Gastroesophageal sphincter (tissue), 4 donors: Measurements from ENCODE around the gene DOCK9. TPM values are rescaled to one million over a fixed set of nuclear protein-coding genes. Genes with fewer than 3 reads are reported as not detected.

Experiments used
- ATAC-seq: fragments of 150-250 bp; one replicate; pipeline ENCODE4 v1.9.1; 2016; ENCODE audit warnings: mild to moderate bottlenecking, moderate library complexity
- H3K27ac ChIP-seq, 4 donors: fragments of 200-600 bp; sonication (generic) in 3 of 4; 1 replicate in 3 of 4; 2 replicates in 1 of 4; pipeline ENCODE4 v1.5.1; 2016 to 2019
- H3K27me3 ChIP-seq: fragments of 200-600 bp; sonication (generic); one replicate; pipeline ENCODE4 v1.5.1; 2019
- H3K36me3 ChIP-seq, 2 donors: fragments of 200-600 bp; sonication (generic); one replicate each; pipeline ENCODE4 v1.5.1; 2019; ENCODE audit warnings: control low read depth in 1 of 2
- H3K4me1 ChIP-seq, 3 donors: fragments of 200-600 bp; sonication (generic); 1 replicate in 2 of 3; 2 replicates in 1 of 3; pipeline ENCODE4 v1.5.1; 2016 to 2019; ENCODE audit warnings: control low read depth in 2 of 3
- H3K4me3 ChIP-seq, 2 donors: fragments of 200-600 bp; sonication (generic); one replicate each; pipeline ENCODE4 v1.5.1; 2019; ENCODE audit warnings: mild to moderate bottlenecking in 1 of 2, moderate library complexity in 1 of 2
- H3K9me3 ChIP-seq, 3 donors: fragments of 200-600 bp; sonication (generic); one replicate each; pipeline ENCODE4 v1.5.1; 2017 to 2019; ENCODE audit warnings: control low read depth in 2 of 3
- CTCF ChIP-seq, 4 experiments: fragments of 200-600 bp in 2 of 4; fragments of 450-650 bp in 2 of 4; sonication (generic) in 1 of 4; IDR thresholded peaks; one replicate each; pipeline ENCODE4 v1.5.1; 2017 to 2019; ENCODE audit warnings: antibody characterized with exemption in 4 of 4, mild to moderate bottlenecking in 2 of 4, moderate library complexity in 2 of 4
- EP300 ChIP-seq: sonication (generic); formaldehyde crosslinking; IDR thresholded peaks from one replicate; pipeline ENCODE4 v1.6.1; 2017; ENCODE audit warnings: antibody characterized with exemption, mild to moderate bottlenecking
- POLR2A ChIP-seq, 2 donors: fragments of 450-650 bp; IDR thresholded peaks; one replicate each; pipeline ENCODE4 v1.6.1; 2017; ENCODE audit warnings: antibody characterized with exemption in 2 of 2, mild to moderate bottlenecking in 2 of 2, moderate library complexity in 1 of 2
- POLR2AphosphoS5 ChIP-seq: sonication (generic); formaldehyde crosslinking; IDR thresholded peaks from one replicate; pipeline ENCODE4 v1.6.1; 2017; ENCODE audit warnings: antibody characterized with exemption
- WGBS, 2 donors: methylation state at CpG; one replicate each; pipeline ENCODE4 v1.1.5; 2018; ENCODE audit warnings: low coverage in 1 of 2; 5-methylcytosine and 5-hydroxymethylcytosine counted together
- total RNA-seq, 4 donors: library from RNA; depleted of rRNA; stranded (reverse); fragments of >200 nt; gene quantifications; one replicate each; pipeline ENCODE4 v1.1.0, GENCODE V29; 2016

DOCK9 gene
- total RNA-seq, 4 donors from 2014 or later, result 84.1 to 203 (median 150) TPM

GRCh38 chr13:99015606-99016490, 38.0 kb upstream of the DOCK9 start:
- no peak overlapping the region for H3K27ac ChIP-seq
- H3K9me3 ChIP-seq, result no peaks in the 10 kb centered on the region
- ATAC-seq, result no peak
- 48 to 56% methylated on average over 3 to 9 of the region's 15 CpGs for WGBS, 2 donors
- TF ChIP-seq POLR2AphosphoS5 (no peak), CTCF (IDR thresholded peaks at IDR 0.05) (no peak)
- H3K4me3 ChIP-seq, result no peak overlapping the region
- H3K36me3 ChIP-seq, result no peaks in the 10 kb centered on the region
- peaks cover 0 to 43% (median 18%) of the 10 kb centered on the region in 3 donors for H3K4me1 ChIP-seq
- H3K27me3 ChIP-seq, result no peaks in the 10 kb centered on the region

- Histone ChIP-seq H3K36me3 (no peaks in the 10 kb centered on the region), H3K27ac (no peak overlapping the region), H3K27me3 (no peaks in the 10 kb centered on the region), H3K4me3 (no peak overlapping the region), H3K4me1 (peaks cover 0 to 57% (median 18%) of the 10 kb centered on the region in 3 donors), H3K9me3 (no peaks in the 10 kb centered on the region)
- no peak for TF ChIP-seq EP300
- no peak for TF ChIP-seq POLR2AphosphoS5
- no peak for TF ChIP-seq CTCF (IDR thresholded peaks at IDR 0.05)
- no peak for TF ChIP-seq POLR2A (IDR thresholded peaks at IDR 0.05)
- ATAC-seq, result no peak
- 40 to 75% methylated on average over 2 of the region's 4 CpGs for WGBS, 2 donors
These were observed 36.7 kb upstream of the DOCK9 start for GRCh38 chr13:99014522-99014921.

- ATAC-seq, result no peak
- TF ChIP-seq POLR2AphosphoS5 (no peak), POLR2A (IDR thresholded peaks at IDR 0.05) (no peak), CTCF (IDR thresholded peaks at IDR 0.05) (no peak), EP300 (no peak)
- H3K27ac ChIP-seq, result no peak overlapping the region
- H3K9me3 ChIP-seq, result no peaks in the 10 kb centered on the region
- 83 to 93% methylated on average over 4 of the region's 6 CpGs for WGBS, 2 donors
- peaks cover 0 to 62% (median 18%) of the 10 kb centered on the region in 3 donors for H3K4me1 ChIP-seq
- H3K4me3 ChIP-seq, result no peak overlapping the region
- no peaks in the 10 kb centered on the region for H3K36me3 ChIP-seq
- H3K27me3 ChIP-seq, result no peaks in the 10 kb centered on the region
These were observed 36.1 kb upstream of the DOCK9 start for GRCh38 chr13:99013951-99014350.

- H3K27me3 ChIP-seq, result no peaks in the 10 kb centered on the region
- no CpG with 5 or more reads among the region's 1 CpG for WGBS, 2 donors
- H3K4me1 ChIP-seq, result peaks cover 0 to 73% (median 18%) of the 10 kb centered on the region in 3 donors
- H3K9me3 ChIP-seq, result no peaks in the 10 kb centered on the region
- no peak overlapping the region for H3K27ac ChIP-seq
- H3K36me3 ChIP-seq, result no peaks in the 10 kb centered on the region
- TF ChIP-seq POLR2AphosphoS5 (no peak), CTCF (IDR thresholded peaks at IDR 0.05) (no peak), POLR2A (IDR thresholded peaks at IDR 0.05) (no peak), EP300 (no peak)
- no peak for ATAC-seq
- H3K4me3 ChIP-seq, result no peak overlapping the region
These were observed 34.7 kb upstream of the DOCK9 start for GRCh38 chr13:99012539-99012938.
